Measurements from ENCODE around the gene GRID2. TPM values are rescaled to one million over a fixed set of nuclear protein-coding genes. Genes with fewer than 3 reads are reported as not detected.

The GRID2 gene
- total and polyA plus RNA-seq, 10 of the 15 experiments (the other 5 are each of a cell fraction or from before 2014, with no cell fraction given): not detected

GRCh38 chr4:93501946-93502345 is 1198.2 kb downstream of the GRID2 start:
- H3K79me2 ChIP-seq (ENCODE audit: control insufficient read depth, insufficient read depth, low read length): no peaks in the 10 kb centered on the region
- intact Hi-C loops (cut with micrococcal nuclease; ENCODE audit: unreplicated experiment): loop anchor here (2.0 kb wide), 1 partner anchor 73 kb away; no protein-coding TSS in a partner anchor
- no peaks in the 10 kb centered on the region for H4K20me1 ChIP-seq (ENCODE audit: control insufficient read depth, insufficient read depth)
- no peaks in the 10 kb centered on the region for H3K27me3 ChIP-seq (replicated peaks in 1 of 2; ENCODE audit: control insufficient read depth in 2 of 2, insufficient read depth in 2 of 2, low read length in 1 of 2)
- WGBS (ENCODE audit: insufficient coverage, insufficient replicate concordance, low lambda C conversion rate, missing lambda C conversion rate): 10% methylated on average over 3 of the region's 3 CpGs
- ChIA-PET POLR2A (no interaction called here), CTCF (no interaction called here), RAD21 (ENCODE audit: unreplicated experiment) (no interaction called here), SMC1A (ENCODE audit: uncharacterized antibody, unreplicated experiment) (no interaction called here)
- no peaks in the 10 kb centered on the region for H3K4me1 ChIP-seq (ENCODE audit: control insufficient read depth, insufficient read depth, low read length)
- no peak overlapping the region for H2AFZ ChIP-seq (ENCODE audit: control insufficient read depth, low read depth, low read length)
- H3K36me3 ChIP-seq (ENCODE audit: control insufficient read depth in 2 of 2, insufficient read depth in 2 of 2, low read length in 1 of 2): no peaks in the 10 kb centered on the region
- BruUV-seq (replicated peaks): no TSS peak
- no peak overlapping the region for H3K27ac ChIP-seq (ENCODE audit: control insufficient read depth, insufficient read depth)
- no peak overlapping the region for H3K4me3 ChIP-seq
- TF ChIP-seq IRF4 (IDR thresholded peaks at IDR 0.05; ENCODE audit: low read depth, low read length): no peak
- FAIRE-seq (no peak), DNase-seq (ENCODE audit: low read depth, low spot score) (no peak), ATAC-seq (no peak)
- no peak overlapping the region for H3K9ac ChIP-seq (ENCODE audit: control insufficient read depth, insufficient read depth, low read length)
- in situ Hi-C loops (cut with MboI): no loop called here
- H3K9me3 ChIP-seq (replicated peaks; ENCODE audit: control insufficient read depth, insufficient read depth, low read length): no peaks in the 10 kb centered on the region
- H3K4me2 ChIP-seq (ENCODE audit: control insufficient read depth, insufficient read depth): no peak overlapping the region

GRCh38 chr4:93502991-93503390 is 1199.2 kb downstream of the GRID2 start:
- ChIA-PET RAD21 (ENCODE audit: unreplicated experiment) (no interaction called here), CTCF (no interaction called here), POLR2A (no interaction called here), SMC1A (ENCODE audit: uncharacterized antibody, unreplicated experiment) (no interaction called here)
- no peak for ATAC-seq
- Histone ChIP-seq H3K4me3 (no peak overlapping the region), H3K4me2 (ENCODE audit: control insufficient read depth, insufficient read depth) (no peak overlapping the region), H3K36me3 (ENCODE audit: control insufficient read depth in 2 of 2, insufficient read depth in 2 of 2, low read length in 1 of 2) (no peaks in the 10 kb centered on the region), H3K4me1 (ENCODE audit: control insufficient read depth, insufficient read depth, low read length) (no peaks in the 10 kb centered on the region), H3K9ac (ENCODE audit: control insufficient read depth, insufficient read depth, low read length) (no peak overlapping the region), H3K9me3 (replicated peaks; ENCODE audit: control insufficient read depth, insufficient read depth, low read length) (no peaks in the 10 kb centered on the region), H3K27me3 (replicated peaks in 1 of 2; ENCODE audit: control insufficient read depth in 2 of 2, insufficient read depth in 2 of 2, low read length in 1 of 2) (no peaks in the 10 kb centered on the region), H3K27ac (ENCODE audit: control insufficient read depth, insufficient read depth) (no peak overlapping the region), H2AFZ (ENCODE audit: control insufficient read depth, low read depth, low read length) (no peak overlapping the region), H4K20me1 (ENCODE audit: control insufficient read depth, insufficient read depth) (no peaks in the 10 kb centered on the region), H3K79me2 (ENCODE audit: control insufficient read depth, insufficient read depth, low read length) (no peaks in the 10 kb centered on the region)
- no TSS peak for BruUV-seq (replicated peaks)
- in situ Hi-C loops (cut with MboI): no loop called here
- 0% methylated on average over 2 of the region's 2 CpGs for WGBS (ENCODE audit: insufficient coverage, insufficient replicate concordance, low lambda C conversion rate, missing lambda C conversion rate)
- DNase-seq (ENCODE audit: low read depth, low spot score): no peak
- intact Hi-C loops (cut with micrococcal nuclease; ENCODE audit: unreplicated experiment): loop anchor here (2.0 kb wide), 1 partner anchor 74 kb away; no protein-coding TSS in a partner anchor
- TF ChIP-seq CHD2 (IDR thresholded peaks at IDR 0.05; ENCODE audit: borderline replicate concordance, low read depth, low read length): no peak
- no peak for TF ChIP-seq FOXK2 (IDR thresholded peaks at IDR 0.05)
- no peak for TF ChIP-seq RAD21 (IDR thresholded peaks at IDR 0.05; ENCODE audit: insufficient read depth, low read depth, low read length)
- TF ChIP-seq CREM (IDR thresholded peaks at IDR 0.05; ENCODE audit: low read depth): no peak
- FAIRE-seq: no peak

Measured in GM12878 (cell line).